ENCODE measurements around the gene DHTKD1.
A peak's percentile ranks its signal among the peaks of the same experiment; 100 is the strongest.

DHTKD1 gene

GRCh38 chr10:12048547-12048946 lies 20.2 kb upstream of the DHTKD1 start:
- TF ChIP-seq YY1 (IDR thresholded peaks at IDR 0.05; ENCODE audit: low read depth) = no peak
- no peak for TF ChIP-seq CEBPB (IDR thresholded peaks at IDR 0.05)
- TF ChIP-seq TEAD4 (IDR thresholded peaks at IDR 0.05) = no peak

- TF ChIP-seq USF1 (IDR thresholded peaks at IDR 0.05) (no peak), TAF1 (IDR thresholded peaks at IDR 0.05; ENCODE audit: low read depth) (no peak), EP300 (IDR thresholded peaks at IDR 0.05; ENCODE audit: borderline replicate concordance) (no peak), ZBTB7A (IDR thresholded peaks at IDR 0.05; ENCODE audit: low read depth) (no peak), CREB1 (IDR thresholded peaks at IDR 0.05; ENCODE audit: low read depth) (no peak), EGR1 (IDR thresholded peaks at IDR 0.05) (no peak), TCF12 (IDR thresholded peaks at IDR 0.05; ENCODE audit: low read depth) (no peak), CEBPB (IDR thresholded peaks at IDR 0.05) (no peak), NFIC (IDR thresholded peaks at IDR 0.05) (no peak), MAX (IDR thresholded peaks at IDR 0.05) (no peak), YY1 (IDR thresholded peaks at IDR 0.05; ENCODE audit: low read depth) (no peak), RAD21 (IDR thresholded peaks at IDR 0.05; ENCODE audit: low read depth) (no peak)
Measured at GRCh38 chr10:12050528-12050927, 18.2 kb upstream of the DHTKD1 start.

GRCh38 chr10:12051241-12051640 lies 17.5 kb upstream of the DHTKD1 start:
- TF ChIP-seq CREB1 (IDR thresholded peaks at IDR 0.05; ENCODE audit: low read depth) (no peak), FOXM1 (IDR thresholded peaks at IDR 0.05; ENCODE audit: borderline replicate concordance, low read depth) (no peak), USF1 (IDR thresholded peaks at IDR 0.05) (no peak), YY1 (IDR thresholded peaks at IDR 0.05; ENCODE audit: low read depth) (no peak), TAF1 (IDR thresholded peaks at IDR 0.05; ENCODE audit: low read depth) (no peak), REST (IDR thresholded peaks at IDR 0.05; ENCODE audit: low read depth) (no peak), MAX (IDR thresholded peaks at IDR 0.05) (no peak), EP300 (IDR thresholded peaks at IDR 0.05; ENCODE audit: borderline replicate concordance) (no peak), TEAD4 (IDR thresholded peaks at IDR 0.05) (no peak), ZBTB7A (IDR thresholded peaks at IDR 0.05; ENCODE audit: low read depth) (no peak), NFIC (IDR thresholded peaks at IDR 0.05) (no peak), EGR1 (IDR thresholded peaks at IDR 0.05) (no peak), CEBPB (IDR thresholded peaks at IDR 0.05) (no peak), TCF12 (IDR thresholded peaks at IDR 0.05; ENCODE audit: low read depth) (no peak), RAD21 (IDR thresholded peaks at IDR 0.05; ENCODE audit: low read depth) (no peak)

GRCh38 chr10:12055732-12056131 lies 13.0 kb upstream of the DHTKD1 start:
- TF ChIP-seq REST (IDR thresholded peaks at IDR 0.05; ENCODE audit: low read depth) = no peak
- TF ChIP-seq TEAD4 (IDR thresholded peaks at IDR 0.05) = no peak
- no peak for TF ChIP-seq NFIC (IDR thresholded peaks at IDR 0.05)
- no peak for TF ChIP-seq USF1 (IDR thresholded peaks at IDR 0.05)
- no peak for TF ChIP-seq YY1 (IDR thresholded peaks at IDR 0.05; ENCODE audit: low read depth)
- no peak for TF ChIP-seq MAX (IDR thresholded peaks at IDR 0.05)
- TF ChIP-seq CEBPB (IDR thresholded peaks at IDR 0.05) = no peak
- TF ChIP-seq EGR1 (IDR thresholded peaks at IDR 0.05) = no peak
- TF ChIP-seq ZBTB7A (IDR thresholded peaks at IDR 0.05; ENCODE audit: low read depth) = no peak
- TF ChIP-seq TAF1 (IDR thresholded peaks at IDR 0.05; ENCODE audit: low read depth) = no peak
- no peak for TF ChIP-seq TCF12 (IDR thresholded peaks at IDR 0.05; ENCODE audit: low read depth)
- TF ChIP-seq FOXM1 (IDR thresholded peaks at IDR 0.05; ENCODE audit: borderline replicate concordance, low read depth) = no peak

- TF ChIP-seq USF1 (IDR thresholded peaks at IDR 0.05) (peak; percentile 49; the same call in 1 of the 2 replicates), REST (IDR thresholded peaks at IDR 0.05; ENCODE audit: low read depth) (no peak)
Measured at GRCh38 chr10:12056748-12057147, 12.0 kb upstream of the DHTKD1 start.
